Measurements from ENCODE around the gene TMEM18. TPM values are rescaled to one million over a fixed set of nuclear protein-coding genes. Genes with fewer than 3 reads are reported as not detected.

Gene TMEM18
- total and polyA plus RNA-seq, 8 donors = 1.4 to 31.1 (median 14.5) TPM

GRCh38 chr2:723761-724160 is 46.6 kb upstream of the TMEM18 start:
- no peaks in the 10 kb centered on the region for H3K36me3 ChIP-seq
- peaks cover 0 to 6% (median 0%) of the 10 kb centered on the region in 4 donors for H3K4me1 ChIP-seq
- DNase-seq = no peak
- intact Hi-C loops (cut with DNase I; ENCODE audit: low total_unique reads) = no loop called here
- H3K27ac ChIP-seq = no peak overlapping the region
- no peaks in the 10 kb centered on the region for H3K9me3 ChIP-seq
- TF ChIP-seq POLR2AphosphoS5 (IDR thresholded peaks at IDR 0.05) (no peak), POLR2A (IDR thresholded peaks at IDR 0.05) (no peak), EP300 (IDR thresholded peaks at IDR 0.05) (no peak), CTCF (IDR thresholded peaks at IDR 0.05) (no peak)
- 79 to 87% (median 85%) methylated on average over 5 of the region's 5 CpGs for WGBS, 5 donors
- no peak overlapping the region for H3K4me3 ChIP-seq
- peaks cover 0 to 9% (median 0%) of the 10 kb centered on the region in 3 donors for H3K27me3 ChIP-seq

GRCh38 chr2:720842-721241 is 43.6 kb upstream of the TMEM18 start:
- Histone ChIP-seq H3K36me3 (no peaks in the 10 kb centered on the region), H3K4me3 (no peak overlapping the region), H3K4me1 (peaks cover 0 to 6% (median 0%) of the 10 kb centered on the region in 4 donors), H3K27me3 (peaks cover 0 to 19% (median 6%) of the 10 kb centered on the region in 3 donors), H3K9me3 (no peaks in the 10 kb centered on the region), H3K27ac (no peak overlapping the region)
- TF ChIP-seq POLR2AphosphoS5 (IDR thresholded peaks at IDR 0.05) (no peak), CTCF (IDR thresholded peaks at IDR 0.05) (no peak), EP300 (IDR thresholded peaks at IDR 0.05) (no peak), POLR2A (IDR thresholded peaks at IDR 0.05) (no peak)
- WGBS, 5 donors = 84 to 91% (median 90%) methylated on average over 21 of the region's 21 CpGs
- intact Hi-C loops (cut with DNase I; ENCODE audit: low total_unique reads) = no loop called here
- no peak for DNase-seq

GRCh38 chr2:719734-720133 is 42.5 kb upstream of the TMEM18 start:
- H3K27me3 ChIP-seq = peaks cover 0 to 27% (median 6%) of the 10 kb centered on the region in 3 donors

GRCh38 chr2:719191-719590 is 42.0 kb upstream of the TMEM18 start:
- TF ChIP-seq EP300 (IDR thresholded peaks at IDR 0.05) (no peak), POLR2AphosphoS5 (IDR thresholded peaks at IDR 0.05) (no peak), POLR2A (IDR thresholded peaks at IDR 0.05) (no peak), CTCF (IDR thresholded peaks at IDR 0.05) (no peak)
- no peak overlapping the region for H3K27ac ChIP-seq

More at GRCh38 chr2:719734-720133, 42.5 kb upstream of the TMEM18 start:
- WGBS, 5 donors = 43 to 62% (median 48%) methylated on average over 9 of the region's 9 CpGs
- Histone ChIP-seq H3K4me1 (peaks cover 0 to 6% (median 0%) of the 10 kb centered on the region in 4 donors), H3K36me3 (no peaks in the 10 kb centered on the region), H3K9me3 (no peaks in the 10 kb centered on the region), H3K27ac (no peak overlapping the region), H3K4me3 (no peak overlapping the region)
- TF ChIP-seq POLR2AphosphoS5 (IDR thresholded peaks at IDR 0.05) = no peak
- no peak for TF ChIP-seq POLR2A (IDR thresholded peaks at IDR 0.05)
- no peak for TF ChIP-seq CTCF (IDR thresholded peaks at IDR 0.05)
- no peak for TF ChIP-seq EP300 (IDR thresholded peaks at IDR 0.05)
- no peak for DNase-seq
- intact Hi-C loops (cut with DNase I; ENCODE audit: low total_unique reads) = loop anchor here (10.0 kb wide), 1 partner anchor 825 kb away; no protein-coding TSS in a partner anchor

More at GRCh38 chr2:719191-719590, 42.0 kb upstream of the TMEM18 start:
- no peak overlapping the region for H3K4me3 ChIP-seq
- H3K27me3 ChIP-seq = peaks cover 0 to 26% (median 6%) of the 10 kb centered on the region in 3 donors
- peaks cover 0 to 11% (median 0%) of the 10 kb centered on the region in 4 donors for H3K4me1 ChIP-seq
- H3K36me3 ChIP-seq = no peaks in the 10 kb centered on the region
- no peak for DNase-seq
- intact Hi-C loops (cut with DNase I; ENCODE audit: low total_unique reads) = loop anchor here (10.0 kb wide), 1 partner anchor 826 kb away; no protein-coding TSS in a partner anchor
- H3K9me3 ChIP-seq = no peaks in the 10 kb centered on the region
